ENCODE results near the gene CAPS2.

Gene CAPS2

DNA sequence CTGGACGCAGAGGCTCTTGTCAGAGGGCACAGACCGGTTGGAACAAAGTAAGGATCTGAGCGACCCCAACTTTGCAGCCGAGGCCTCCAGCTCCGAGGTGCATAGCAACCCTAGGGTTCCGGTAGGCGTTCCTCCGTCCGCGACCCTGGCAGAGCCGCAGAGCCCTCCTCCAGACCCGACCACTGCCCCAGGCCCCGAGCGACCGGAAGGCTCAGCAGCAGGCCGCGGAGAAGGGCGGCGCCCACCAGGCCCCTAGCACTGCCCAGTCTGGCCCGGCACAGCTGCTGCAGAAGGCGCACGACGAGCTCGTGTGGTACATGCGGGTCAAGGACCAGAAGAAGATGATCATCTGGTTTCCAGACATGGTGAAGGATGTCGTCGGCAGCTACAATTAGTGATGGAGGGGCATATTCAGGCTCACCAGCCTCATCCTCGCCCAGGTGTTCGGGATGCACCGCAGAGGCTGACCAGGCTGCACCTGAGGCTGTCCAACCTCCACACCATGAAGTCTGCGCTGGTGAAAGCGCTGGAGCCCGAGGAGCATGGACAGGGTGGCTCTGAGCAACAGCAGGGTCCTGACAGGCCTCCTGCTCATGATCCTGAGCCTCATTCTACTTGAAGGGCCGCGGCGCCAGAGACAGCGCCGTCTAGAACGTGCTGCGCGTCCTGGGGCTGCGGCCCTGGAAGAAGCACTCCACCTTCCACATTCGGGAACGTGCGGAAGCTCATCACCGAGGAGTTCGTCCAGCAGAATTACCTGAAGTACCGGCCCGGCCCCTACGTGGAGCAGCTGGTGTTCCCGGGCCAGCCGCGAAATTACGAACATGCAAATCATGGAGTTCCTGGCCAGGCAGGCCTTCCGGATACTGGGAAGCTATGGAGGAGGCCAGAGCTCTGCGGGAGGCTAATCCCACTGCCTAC, 24.5 kb downstream of the CAPS2 start:
- no peaks in the 10 kb centered on the region for H3K36me3 ChIP-seq (ENCODE audit: insufficient read depth, low read length)
- no peak overlapping the region for H3K4me3 ChIP-seq (ENCODE audit: low read depth, low read length)
- H3K27ac ChIP-seq (ENCODE audit: low read depth, low read length): no peak overlapping the region
- H3K27me3 ChIP-seq (ENCODE audit: insufficient read depth, low read length): no peaks in the 10 kb centered on the region
- no peak overlapping the region for H2AFZ ChIP-seq (ENCODE audit: low read length, unreplicated experiment)
- no peaks in the 10 kb centered on the region for H3K4me1 ChIP-seq (ENCODE audit: control insufficient read depth, insufficient read depth, low read length, unreplicated experiment)
- H3K79me2 ChIP-seq (ENCODE audit: control insufficient read depth, insufficient read depth, low read length, unreplicated experiment): no peaks in the 10 kb centered on the region

DNA sequence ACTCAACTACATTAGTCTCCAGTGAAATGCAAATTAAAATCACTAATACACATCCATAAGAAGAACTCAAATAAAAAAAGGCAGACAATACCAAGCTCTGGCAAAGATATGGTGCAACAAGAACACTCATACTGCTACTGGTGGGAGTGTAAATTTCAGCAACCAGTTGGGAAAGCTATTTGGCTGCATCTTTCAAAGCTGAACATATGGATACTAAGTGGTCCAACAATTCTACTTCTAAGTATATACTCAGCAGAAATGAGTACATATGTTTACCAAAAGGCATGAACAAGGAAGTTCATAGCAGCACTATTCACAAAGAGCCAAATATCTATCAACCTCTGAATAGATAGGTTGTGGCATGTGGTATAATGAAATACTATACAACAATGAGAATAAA, 27.3 kb downstream of the CAPS2 start:
- no peak overlapping the region for H3K4me3 ChIP-seq (ENCODE audit: low read depth, low read length)
- no peaks in the 10 kb centered on the region for H3K27me3 ChIP-seq (ENCODE audit: insufficient read depth, low read length)

DNA sequence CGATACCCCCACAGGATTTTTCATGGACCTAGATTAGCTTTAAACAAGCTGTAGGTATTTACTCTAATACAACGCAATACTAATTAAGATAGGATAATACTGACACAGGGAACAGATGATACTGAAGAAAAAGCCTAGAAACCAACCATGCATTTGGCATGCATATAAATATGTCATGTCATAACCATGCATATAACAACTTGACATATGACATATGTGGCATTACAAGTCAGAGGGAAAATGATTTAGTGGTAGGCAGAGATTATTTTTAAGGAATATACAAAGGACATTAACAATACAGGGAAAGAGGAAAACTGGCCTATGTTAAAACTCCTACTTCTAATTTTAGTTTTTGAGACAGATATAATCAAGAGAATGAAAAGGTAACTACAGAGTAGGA, 27.9 kb downstream of the CAPS2 start:
- no peaks in the 10 kb centered on the region for H3K4me1 ChIP-seq (ENCODE audit: control insufficient read depth, insufficient read depth, low read length, unreplicated experiment)
- no peak overlapping the region for H3K4me3 ChIP-seq (ENCODE audit: low read depth, low read length)
- no peaks in the 10 kb centered on the region for H3K79me2 ChIP-seq (ENCODE audit: control insufficient read depth, insufficient read depth, low read length, unreplicated experiment)
- H3K36me3 ChIP-seq (ENCODE audit: insufficient read depth, low read length): no peaks in the 10 kb centered on the region
- H2AFZ ChIP-seq (ENCODE audit: low read length, unreplicated experiment): no peak overlapping the region
- H3K27me3 ChIP-seq (ENCODE audit: insufficient read depth, low read length): no peaks in the 10 kb centered on the region
- H3K27ac ChIP-seq (ENCODE audit: low read depth, low read length): no peak overlapping the region

More for the DNA sequence above, 27.3 kb downstream of the CAPS2 start:
- Histone ChIP-seq H3K79me2 (ENCODE audit: control insufficient read depth, insufficient read depth, low read length, unreplicated experiment) (no peaks in the 10 kb centered on the region), H3K27ac (ENCODE audit: low read depth, low read length) (no peak overlapping the region), H3K36me3 (ENCODE audit: insufficient read depth, low read length) (no peaks in the 10 kb centered on the region), H2AFZ (ENCODE audit: low read length, unreplicated experiment) (no peak overlapping the region), H3K4me1 (ENCODE audit: control insufficient read depth, insufficient read depth, low read length, unreplicated experiment) (no peaks in the 10 kb centered on the region)

DNA sequence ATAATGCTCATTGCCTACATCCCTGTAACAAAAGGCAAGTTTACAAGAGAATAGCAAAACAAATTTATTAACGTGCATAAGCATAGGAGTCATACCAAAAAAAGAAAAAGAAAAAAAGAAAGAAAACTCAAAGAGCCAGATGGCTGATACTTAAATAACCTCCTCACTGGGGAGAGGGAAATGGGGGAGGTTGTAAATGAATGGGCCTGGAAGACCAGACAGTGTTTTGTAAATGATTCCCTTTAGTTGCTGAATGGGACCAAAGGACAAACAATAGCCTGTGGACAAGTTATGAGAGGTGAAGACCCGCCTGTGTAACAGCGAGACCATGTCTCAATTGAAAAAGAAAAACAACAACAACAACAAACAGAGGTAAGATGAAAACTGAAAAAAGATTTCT, 35.3 kb downstream of the CAPS2 start:
- no peaks in the 10 kb centered on the region for H3K4me1 ChIP-seq (ENCODE audit: control insufficient read depth, insufficient read depth, low read length, unreplicated experiment)
- H3K27me3 ChIP-seq (ENCODE audit: insufficient read depth, low read length): no peaks in the 10 kb centered on the region
- no peak overlapping the region for H3K27ac ChIP-seq (ENCODE audit: low read depth, low read length)
- H3K79me2 ChIP-seq (ENCODE audit: control insufficient read depth, insufficient read depth, low read length, unreplicated experiment): no peaks in the 10 kb centered on the region
- no peak overlapping the region for H3K4me3 ChIP-seq (ENCODE audit: low read depth, low read length)
- no peak overlapping the region for H2AFZ ChIP-seq (ENCODE audit: low read length, unreplicated experiment)
- H3K36me3 ChIP-seq (ENCODE audit: insufficient read depth, low read length): no peaks in the 10 kb centered on the region

DNA sequence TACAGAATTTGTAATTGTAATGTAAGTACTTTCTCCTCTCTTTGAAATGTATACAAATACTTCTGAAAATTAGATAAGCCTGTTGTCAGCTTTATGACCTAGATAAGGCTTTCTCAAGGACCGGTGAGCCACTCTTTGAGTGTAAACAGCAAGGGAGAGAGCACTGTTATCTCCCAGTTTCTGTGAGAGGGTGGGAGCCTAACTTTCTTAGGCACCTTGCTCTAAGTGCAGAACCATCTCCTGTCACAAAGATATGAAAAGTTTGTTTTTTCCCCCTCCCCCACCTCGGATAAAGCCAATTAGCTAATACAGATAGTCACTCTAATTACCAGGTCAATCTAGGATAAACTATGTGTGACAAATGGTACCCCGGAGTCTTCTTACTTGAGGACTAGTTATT, 35.8 kb downstream of the CAPS2 start:
- H3K4me1 ChIP-seq (ENCODE audit: control insufficient read depth, insufficient read depth, low read length, unreplicated experiment): no peaks in the 10 kb centered on the region
- H3K4me3 ChIP-seq (ENCODE audit: low read depth, low read length): no peak overlapping the region
- no peak overlapping the region for H2AFZ ChIP-seq (ENCODE audit: low read length, unreplicated experiment)
- no peak overlapping the region for H3K27ac ChIP-seq (ENCODE audit: low read depth, low read length)
- no peaks in the 10 kb centered on the region for H3K79me2 ChIP-seq (ENCODE audit: control insufficient read depth, insufficient read depth, low read length, unreplicated experiment)
- H3K36me3 ChIP-seq (ENCODE audit: insufficient read depth, low read length): no peaks in the 10 kb centered on the region
- no peaks in the 10 kb centered on the region for H3K27me3 ChIP-seq (ENCODE audit: insufficient read depth, low read length)

DNA sequence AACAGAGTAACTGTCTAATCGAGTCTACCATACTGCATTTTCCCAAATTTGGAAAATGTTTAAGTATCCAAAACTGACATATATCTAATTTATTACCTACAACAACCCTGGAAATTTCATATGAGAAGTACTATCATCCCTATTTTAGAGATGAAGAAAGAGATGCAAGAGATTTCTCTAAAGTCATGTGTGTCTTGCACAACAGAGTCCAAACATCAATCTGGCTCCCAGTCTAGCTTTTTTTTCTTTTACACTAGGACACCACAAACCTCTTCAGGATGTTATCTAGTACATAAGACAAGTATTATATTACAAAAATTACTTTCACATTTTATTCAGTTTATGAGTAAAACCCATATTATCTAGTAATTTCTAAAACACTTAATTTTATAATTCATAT, 39.1 kb downstream of the CAPS2 start:
- H3K4me1 ChIP-seq (ENCODE audit: control insufficient read depth, insufficient read depth, low read length, unreplicated experiment): no peaks in the 10 kb centered on the region
- no peaks in the 10 kb centered on the region for H3K36me3 ChIP-seq (ENCODE audit: insufficient read depth, low read length)
- no peak overlapping the region for H3K27ac ChIP-seq (ENCODE audit: low read depth, low read length)

DNA sequence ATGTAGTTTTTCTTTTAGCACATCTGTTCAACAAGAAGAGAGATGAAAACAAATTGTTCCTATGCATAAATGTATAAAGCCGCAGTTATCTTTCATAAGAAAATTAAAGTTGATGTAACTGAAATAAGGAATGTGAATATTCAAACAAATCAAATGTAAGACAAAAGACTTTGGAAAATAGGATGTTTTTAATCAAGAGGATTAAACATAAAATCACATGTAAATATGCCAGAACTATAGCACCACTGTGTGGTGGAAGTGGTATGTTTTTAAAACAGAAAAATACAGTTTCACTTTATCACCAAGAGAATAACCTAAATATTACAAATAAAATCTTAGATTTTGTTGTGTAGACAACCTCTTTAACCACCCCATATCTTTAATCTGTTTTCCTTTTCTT, 40.4 kb downstream of the CAPS2 start:
- Histone ChIP-seq H3K79me2 (ENCODE audit: control insufficient read depth, insufficient read depth, low read length, unreplicated experiment) (no peaks in the 10 kb centered on the region), H2AFZ (ENCODE audit: low read length, unreplicated experiment) (no peak overlapping the region), H3K27ac (ENCODE audit: low read depth, low read length) (no peak overlapping the region), H3K4me3 (ENCODE audit: low read depth, low read length) (no peak overlapping the region), H3K4me1 (ENCODE audit: control insufficient read depth, insufficient read depth, low read length, unreplicated experiment) (no peaks in the 10 kb centered on the region), H3K36me3 (ENCODE audit: insufficient read depth, low read length) (no peaks in the 10 kb centered on the region), H3K27me3 (ENCODE audit: insufficient read depth, low read length) (no peaks in the 10 kb centered on the region)

More for the DNA sequence above, 39.1 kb downstream of the CAPS2 start:
- Histone ChIP-seq H3K4me3 (ENCODE audit: low read depth, low read length) (no peak overlapping the region), H2AFZ (ENCODE audit: low read length, unreplicated experiment) (no peak overlapping the region), H3K27me3 (ENCODE audit: insufficient read depth, low read length) (no peaks in the 10 kb centered on the region), H3K79me2 (ENCODE audit: control insufficient read depth, insufficient read depth, low read length, unreplicated experiment) (no peaks in the 10 kb centered on the region)

DNA sequence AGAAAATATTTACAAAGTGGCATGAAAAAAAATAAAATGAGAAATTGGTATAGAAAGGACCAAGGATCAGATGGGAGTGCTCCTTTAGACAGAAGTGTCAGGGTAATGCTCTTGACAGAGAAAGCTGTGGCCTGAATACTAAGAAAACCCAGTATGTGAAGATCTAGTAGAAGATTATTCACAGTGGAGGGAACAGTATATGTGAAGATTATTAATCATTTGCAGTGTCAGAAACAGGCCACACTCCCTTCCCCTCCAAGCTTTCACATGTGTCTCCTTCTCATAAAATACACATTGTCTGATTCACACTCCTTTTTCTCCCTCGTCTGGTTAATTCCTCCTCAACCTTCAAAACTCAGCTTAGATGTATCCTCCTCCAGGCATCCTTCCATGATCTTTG, 41.3 kb downstream of the CAPS2 start:
- Histone ChIP-seq H3K27ac (ENCODE audit: low read depth, low read length) (no peak overlapping the region), H3K4me1 (ENCODE audit: control insufficient read depth, insufficient read depth, low read length, unreplicated experiment) (no peaks in the 10 kb centered on the region), H2AFZ (ENCODE audit: low read length, unreplicated experiment) (no peak overlapping the region), H3K4me3 (ENCODE audit: low read depth, low read length) (no peak overlapping the region), H3K27me3 (ENCODE audit: insufficient read depth, low read length) (no peaks in the 10 kb centered on the region), H3K79me2 (ENCODE audit: control insufficient read depth, insufficient read depth, low read length, unreplicated experiment) (no peaks in the 10 kb centered on the region), H3K36me3 (ENCODE audit: insufficient read depth, low read length) (no peaks in the 10 kb centered on the region)

DNA sequence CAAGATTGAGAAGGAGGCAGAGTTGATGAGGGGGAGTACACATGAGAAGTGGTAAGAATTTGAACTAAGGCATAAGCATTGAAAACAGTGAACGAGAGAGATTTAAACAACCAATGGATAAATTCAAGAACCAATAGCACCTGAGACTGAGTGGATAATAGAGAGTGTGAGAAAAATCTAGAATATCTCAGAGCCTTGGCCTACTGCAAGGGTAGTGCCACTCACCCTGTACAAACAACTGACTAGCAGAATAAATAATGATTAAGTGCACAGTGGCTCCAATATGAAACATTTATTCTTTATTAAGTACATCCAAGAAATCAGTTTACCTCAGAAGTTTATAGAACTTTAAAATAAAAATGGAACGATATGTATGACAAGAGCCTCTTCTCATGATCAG, 54.4 kb downstream of the CAPS2 start:
- Histone ChIP-seq H3K4me3 (ENCODE audit: low read depth, low read length) (no peak overlapping the region), H3K27ac (ENCODE audit: low read depth, low read length) (no peak overlapping the region)

DNA sequence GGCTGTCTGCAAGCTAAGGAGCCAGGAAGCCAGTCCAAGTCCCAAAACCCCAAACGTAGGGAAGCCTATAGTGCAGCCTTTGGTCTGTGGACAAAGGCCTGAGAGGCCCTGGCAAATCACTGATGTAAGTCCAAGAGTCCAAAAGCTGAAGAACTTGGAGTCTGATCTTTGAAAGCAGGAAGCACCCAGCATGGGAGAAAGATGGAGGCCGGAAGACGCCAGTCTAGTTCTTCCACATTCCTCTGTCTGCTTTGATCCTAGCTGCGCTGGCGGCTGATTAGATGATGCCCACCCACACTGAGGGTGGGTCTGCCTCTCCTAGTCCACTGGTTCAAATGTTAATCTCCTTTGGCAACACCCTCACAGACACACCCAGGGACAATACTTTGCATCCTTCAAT, 58.5 kb downstream of the CAPS2 start:
- Histone ChIP-seq H3K27ac (ENCODE audit: low read depth, low read length) (no peak overlapping the region), H3K36me3 (ENCODE audit: insufficient read depth, low read length) (no peaks in the 10 kb centered on the region), H3K4me1 (ENCODE audit: control insufficient read depth, insufficient read depth, low read length, unreplicated experiment) (no peaks in the 10 kb centered on the region), H3K4me3 (ENCODE audit: low read depth, low read length) (no peak overlapping the region), H3K27me3 (ENCODE audit: insufficient read depth, low read length) (no peaks in the 10 kb centered on the region), H3K79me2 (ENCODE audit: control insufficient read depth, insufficient read depth, low read length, unreplicated experiment) (no peaks in the 10 kb centered on the region), H2AFZ (ENCODE audit: low read length, unreplicated experiment) (no peak overlapping the region)

More for the DNA sequence above, 54.4 kb downstream of the CAPS2 start:
- Histone ChIP-seq H3K79me2 (ENCODE audit: control insufficient read depth, insufficient read depth, low read length, unreplicated experiment) (no peaks in the 10 kb centered on the region), H3K4me1 (ENCODE audit: control insufficient read depth, insufficient read depth, low read length, unreplicated experiment) (no peaks in the 10 kb centered on the region), H2AFZ (ENCODE audit: low read length, unreplicated experiment) (no peak overlapping the region), H3K36me3 (ENCODE audit: insufficient read depth, low read length) (no peaks in the 10 kb centered on the region), H3K27me3 (ENCODE audit: insufficient read depth, low read length) (no peaks in the 10 kb centered on the region)

DNA sequence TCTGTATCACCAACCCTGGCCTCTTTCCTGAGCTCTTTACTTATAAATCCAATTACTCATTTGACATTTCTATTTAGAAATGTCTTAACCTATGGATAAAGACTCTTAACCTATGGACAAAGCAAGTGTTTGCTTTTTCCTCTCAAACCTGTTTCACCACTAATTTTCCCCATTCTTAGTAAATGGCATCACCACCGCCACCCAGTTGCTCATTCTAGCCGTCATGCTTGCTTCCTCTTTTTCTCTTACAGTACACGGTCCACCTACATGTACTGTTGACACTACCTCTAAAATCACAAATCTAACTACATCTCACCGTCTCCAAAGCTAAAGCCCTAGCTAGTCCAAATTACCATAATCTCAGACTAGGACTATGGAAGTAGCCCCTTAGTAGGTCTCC, 60.0 kb downstream of the CAPS2 start:
- Histone ChIP-seq H3K4me1 (ENCODE audit: control insufficient read depth, insufficient read depth, low read length, unreplicated experiment) (no peaks in the 10 kb centered on the region), H3K36me3 (ENCODE audit: insufficient read depth, low read length) (no peaks in the 10 kb centered on the region), H3K27me3 (ENCODE audit: insufficient read depth, low read length) (no peaks in the 10 kb centered on the region), H2AFZ (ENCODE audit: low read length, unreplicated experiment) (no peak overlapping the region), H3K79me2 (ENCODE audit: control insufficient read depth, insufficient read depth, low read length, unreplicated experiment) (no peaks in the 10 kb centered on the region), H3K4me3 (ENCODE audit: low read depth, low read length) (no peak overlapping the region), H3K27ac (ENCODE audit: low read depth, low read length) (no peak overlapping the region)
